ENCODE data around the gene ZSCAN4. TPM values are rescaled to one million over a fixed set of nuclear protein-coding genes. Genes with fewer than 3 reads are reported as not detected.

ZSCAN4 gene
- total RNA-seq, 1 experiment from 2014 or later, result not detected

DNA sequence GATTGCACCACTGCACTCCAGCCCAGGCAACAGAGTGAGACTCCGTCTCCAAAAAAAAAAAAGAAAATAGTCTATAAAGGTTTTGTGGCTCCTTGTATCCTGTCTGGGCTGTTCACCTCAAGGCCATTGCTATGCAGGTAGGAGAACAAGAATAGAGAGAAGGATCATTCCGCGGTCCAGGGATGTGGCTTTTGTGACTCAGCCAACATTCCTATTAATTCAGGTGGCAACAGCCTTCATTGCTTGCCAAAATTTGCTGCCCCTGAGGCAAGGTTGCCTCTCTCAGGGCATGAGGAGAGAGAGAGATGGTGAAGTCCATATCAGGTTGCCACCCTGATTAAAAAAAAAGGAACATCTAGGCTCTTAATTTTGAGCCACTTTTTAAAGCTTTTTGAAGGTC, 21.0 kb downstream of the ZSCAN4 start:
- no peak for DNase-seq (ENCODE audit: low read depth, low spot score)
- Histone ChIP-seq H3K36me3 (ENCODE audit: control insufficient read depth, insufficient read depth, low read length) (0 out of 2 replicates have a peak, but pooled peaks cover 6% of the 10 kb centered on the region), H3K27me3 (ENCODE audit: control insufficient read depth, insufficient read depth, low read length) (no peaks in the 10 kb centered on the region), H3K4me1 (ENCODE audit: control insufficient read depth, insufficient read depth, low read length) (no peaks in the 10 kb centered on the region), H3K27ac (ENCODE audit: low read length) (no peak overlapping the region), H3K9me3 (ENCODE audit: control insufficient read depth, insufficient read depth, low read depth, low read length) (peaks cover 84% of the 10 kb centered on the region), H3K4me3 (ENCODE audit: low read depth in 2 of 2, low read length in 2 of 2) (no peak overlapping the region)
- no peak for TF ChIP-seq POLR2AphosphoS5 (IDR thresholded peaks at IDR 0.05; ENCODE audit: low read depth, low read length)
- TF ChIP-seq SIN3A (IDR thresholded peaks at IDR 0.05; ENCODE audit: borderline replicate concordance, insufficient read depth, low read depth, low read length), result no peak
- in situ Hi-C loops (cut with HindIII; ENCODE audit: low pct_unique_long_range_greater_than_20kb, low sequenced_read_pairs) (no loop called here), intact Hi-C loops (cut with micrococcal nuclease; ENCODE audit: unreplicated experiment) (no loop called here)
- ChIA-PET CTCF (interaction anchor here (0.6 kb wide), 1 partner anchor 8 kb away, joined by 3 read pairs; the partner anchor contains the start of gene ZNF551), POLR2A (no interaction called here)
- no TSS peak for BruUV-seq (replicated peaks)
- ATAC-seq, result no peak

DNA sequence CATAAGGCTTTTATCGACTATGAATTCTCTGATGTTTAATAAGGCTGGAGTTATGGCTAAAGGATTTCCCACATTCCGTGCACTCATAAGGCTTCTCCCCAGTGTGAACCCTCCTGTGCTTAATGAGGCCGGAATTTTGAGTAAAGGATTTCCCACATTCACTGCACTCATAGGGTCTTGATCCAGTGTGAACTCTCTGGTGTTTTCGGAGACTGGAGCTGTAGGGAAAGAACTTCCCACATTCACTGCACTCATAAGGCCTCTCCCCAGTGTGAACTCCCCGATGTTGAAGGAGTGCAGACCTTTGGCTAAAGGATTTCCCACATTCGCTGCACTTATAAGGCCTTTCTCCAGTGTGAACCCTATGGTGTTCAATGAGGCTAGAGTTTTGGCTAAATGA, 32.9 kb downstream of the ZSCAN4 start:
- POLR2A ChIA-PET, result no interaction called here
- CTCF ChIA-PET, result no interaction called here
- Histone ChIP-seq H3K9me3 (ENCODE audit: control insufficient read depth, insufficient read depth, low read depth, low read length) (peaks cover 50% of the 10 kb centered on the region), H3K36me3 (ENCODE audit: control insufficient read depth, insufficient read depth, low read length) (no peaks in the 10 kb centered on the region), H3K27me3 (ENCODE audit: control insufficient read depth, insufficient read depth, low read length) (no peaks in the 10 kb centered on the region), H3K4me1 (ENCODE audit: control insufficient read depth, insufficient read depth, low read length) (no peaks in the 10 kb centered on the region), H3K27ac (ENCODE audit: low read length) (no peak overlapping the region), H3K4me3 (ENCODE audit: low read depth in 2 of 2, low read length in 2 of 2) (no peak overlapping the region)
- in situ Hi-C loops (cut with HindIII; ENCODE audit: low pct_unique_long_range_greater_than_20kb, low sequenced_read_pairs), result no loop called here
- no TSS peak for BruUV-seq (replicated peaks)
- DNase-seq (ENCODE audit: low read depth, low spot score) (no peak), ATAC-seq (no peak)
- intact Hi-C loops (cut with micrococcal nuclease; ENCODE audit: unreplicated experiment), result no loop called here
- TF ChIP-seq POLR2AphosphoS5 (IDR thresholded peaks at IDR 0.05; ENCODE audit: low read depth, low read length) (no peak), SIN3A (IDR thresholded peaks at IDR 0.05; ENCODE audit: borderline replicate concordance, insufficient read depth, low read depth, low read length) (no peak), TCF7L2 (IDR thresholded peaks at IDR 0.05; ENCODE audit: low read depth, low read length) (no peak)
- TF ChIP-seq, protein P1, sequence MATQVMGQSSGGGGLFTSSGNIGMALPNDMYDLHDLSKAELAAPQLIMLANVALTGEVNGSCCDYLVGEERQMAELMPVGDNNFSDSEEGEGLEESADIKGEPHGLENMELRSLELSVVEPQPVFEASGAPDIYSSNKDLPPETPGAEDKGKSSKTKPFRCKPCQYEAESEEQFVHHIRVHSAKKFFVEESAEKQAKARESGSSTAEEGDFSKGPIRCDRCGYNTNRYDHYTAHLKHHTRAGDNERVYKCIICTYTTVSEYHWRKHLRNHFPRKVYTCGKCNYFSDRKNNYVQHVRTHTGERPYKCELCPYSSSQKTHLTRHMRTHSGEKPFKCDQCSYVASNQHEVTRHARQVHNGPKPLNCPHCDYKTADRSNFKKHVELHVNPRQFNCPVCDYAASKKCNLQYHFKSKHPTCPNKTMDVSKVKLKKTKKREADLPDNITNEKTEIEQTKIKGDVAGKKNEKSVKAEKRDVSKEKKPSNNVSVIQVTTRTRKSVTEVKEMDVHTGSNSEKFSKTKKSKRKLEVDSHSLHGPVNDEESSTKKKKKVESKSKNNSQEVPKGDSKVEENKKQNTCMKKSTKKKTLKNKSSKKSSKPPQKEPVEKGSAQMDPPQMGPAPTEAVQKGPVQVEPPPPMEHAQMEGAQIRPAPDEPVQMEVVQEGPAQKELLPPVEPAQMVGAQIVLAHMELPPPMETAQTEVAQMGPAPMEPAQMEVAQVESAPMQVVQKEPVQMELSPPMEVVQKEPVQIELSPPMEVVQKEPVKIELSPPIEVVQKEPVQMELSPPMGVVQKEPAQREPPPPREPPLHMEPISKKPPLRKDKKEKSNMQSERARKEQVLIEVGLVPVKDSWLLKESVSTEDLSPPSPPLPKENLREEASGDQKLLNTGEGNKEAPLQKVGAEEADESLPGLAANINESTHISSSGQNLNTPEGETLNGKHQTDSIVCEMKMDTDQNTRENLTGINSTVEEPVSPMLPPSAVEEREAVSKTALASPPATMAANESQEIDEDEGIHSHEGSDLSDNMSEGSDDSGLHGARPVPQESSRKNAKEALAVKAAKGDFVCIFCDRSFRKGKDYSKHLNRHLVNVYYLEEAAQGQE (IDR thresholded peaks at IDR 0.05; ENCODE audit: insufficient read depth in 1 of 2, low read depth in 2 of 2, low read length in 1 of 2), result no peak
- TF ChIP-seq, protein P2, sequence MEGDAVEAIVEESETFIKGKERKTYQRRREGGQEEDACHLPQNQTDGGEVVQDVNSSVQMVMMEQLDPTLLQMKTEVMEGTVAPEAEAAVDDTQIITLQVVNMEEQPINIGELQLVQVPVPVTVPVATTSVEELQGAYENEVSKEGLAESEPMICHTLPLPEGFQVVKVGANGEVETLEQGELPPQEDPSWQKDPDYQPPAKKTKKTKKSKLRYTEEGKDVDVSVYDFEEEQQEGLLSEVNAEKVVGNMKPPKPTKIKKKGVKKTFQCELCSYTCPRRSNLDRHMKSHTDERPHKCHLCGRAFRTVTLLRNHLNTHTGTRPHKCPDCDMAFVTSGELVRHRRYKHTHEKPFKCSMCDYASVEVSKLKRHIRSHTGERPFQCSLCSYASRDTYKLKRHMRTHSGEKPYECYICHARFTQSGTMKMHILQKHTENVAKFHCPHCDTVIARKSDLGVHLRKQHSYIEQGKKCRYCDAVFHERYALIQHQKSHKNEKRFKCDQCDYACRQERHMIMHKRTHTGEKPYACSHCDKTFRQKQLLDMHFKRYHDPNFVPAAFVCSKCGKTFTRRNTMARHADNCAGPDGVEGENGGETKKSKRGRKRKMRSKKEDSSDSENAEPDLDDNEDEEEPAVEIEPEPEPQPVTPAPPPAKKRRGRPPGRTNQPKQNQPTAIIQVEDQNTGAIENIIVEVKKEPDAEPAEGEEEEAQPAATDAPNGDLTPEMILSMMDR (IDR thresholded peaks at IDR 0.05), result no peak

DNA sequence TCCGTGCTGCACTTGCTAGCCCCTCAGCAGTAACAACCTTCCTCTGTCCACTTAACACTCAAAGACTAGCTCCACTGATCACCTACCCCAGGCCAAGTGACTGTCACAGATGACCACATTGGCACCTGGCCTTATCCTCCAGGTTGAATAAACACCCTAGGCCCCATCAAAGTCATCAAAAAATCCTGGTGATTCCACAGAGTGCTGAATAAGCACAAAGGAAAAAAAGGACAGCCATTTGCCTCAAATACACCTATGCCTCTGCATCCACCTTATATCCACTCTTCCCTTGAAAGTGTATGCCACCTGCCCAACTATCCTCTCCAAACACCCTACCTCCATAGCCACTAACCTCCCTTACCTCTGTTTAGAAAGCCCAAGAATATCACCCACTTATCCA, 37.6 kb downstream of the ZSCAN4 start:
- Histone ChIP-seq H3K27ac (ENCODE audit: low read length) (no peak overlapping the region), H3K4me3 (ENCODE audit: low read depth in 2 of 2, low read length in 2 of 2) (no peak overlapping the region), H3K4me1 (ENCODE audit: control insufficient read depth, insufficient read depth, low read length) (no peaks in the 10 kb centered on the region), H3K27me3 (ENCODE audit: control insufficient read depth, insufficient read depth, low read length) (no peaks in the 10 kb centered on the region), H3K36me3 (ENCODE audit: control insufficient read depth, insufficient read depth, low read length) (no peaks in the 10 kb centered on the region), H3K9me3 (ENCODE audit: control insufficient read depth, insufficient read depth, low read depth, low read length) (peaks cover 26% of the 10 kb centered on the region)
- no peak for TF ChIP-seq TCF7L2 (IDR thresholded peaks at IDR 0.05; ENCODE audit: low read depth, low read length)
- TF ChIP-seq, protein P1 (IDR thresholded peaks at IDR 0.05; ENCODE audit: insufficient read depth in 1 of 2, low read depth in 2 of 2, low read length in 1 of 2), result no peak
- no peak for TF ChIP-seq POLR2AphosphoS5 (IDR thresholded peaks at IDR 0.05; ENCODE audit: low read depth, low read length)
- TF ChIP-seq, protein P2 (IDR thresholded peaks at IDR 0.05), result no peak
- TF ChIP-seq SIN3A (IDR thresholded peaks at IDR 0.05; ENCODE audit: borderline replicate concordance, insufficient read depth, low read depth, low read length), result no peak
- POLR2A ChIA-PET, result no interaction called here
- DNase-seq (ENCODE audit: low read depth, low spot score), result no peak
- ATAC-seq, result no peak
- CTCF ChIA-PET, result no interaction called here
- in situ Hi-C loops (cut with HindIII; ENCODE audit: low pct_unique_long_range_greater_than_20kb, low sequenced_read_pairs) (no loop called here), intact Hi-C loops (cut with micrococcal nuclease; ENCODE audit: unreplicated experiment) (no loop called here)
- no TSS peak for BruUV-seq (replicated peaks)
